Mucosa of stomach (tissue), 1 donor: ENCODE data around the gene CTPS2.

Experiments
- H3K27me3 ChIP-seq: one replicate; pipeline ENCODE4 v1.7.0; 2013; ENCODE audit warnings: mild to moderate bottlenecking, low read length; ENCODE audit not compliant: control insufficient read depth, insufficient read depth
- H3K36me3 ChIP-seq: one replicate; pipeline ENCODE4 v1.7.0; 2013; ENCODE audit warnings: low read length; ENCODE audit not compliant: control insufficient read depth, insufficient read depth
- H3K4me1 ChIP-seq: one replicate; pipeline ENCODE4 v1.7.0; 2013; ENCODE audit warnings: mild to moderate bottlenecking, low read length; ENCODE audit not compliant: control insufficient read depth, insufficient read depth
- H3K4me3 ChIP-seq: one replicate; pipeline ENCODE4 v1.7.0; 2013; ENCODE audit warnings: low read length
- H3K9ac ChIP-seq: one replicate; pipeline ENCODE4 v1.7.0; 2013; ENCODE audit warnings: mild to moderate bottlenecking, low read length, moderate library complexity
- H3K9me3 ChIP-seq: one replicate; pipeline ENCODE4 v1.7.0; 2013; ENCODE audit warnings: mild to moderate bottlenecking, low read length, moderate library complexity; ENCODE audit not compliant: control insufficient read depth
- donor health status: Pancreatic carcinoma.

The CTPS2 gene

DNA sequence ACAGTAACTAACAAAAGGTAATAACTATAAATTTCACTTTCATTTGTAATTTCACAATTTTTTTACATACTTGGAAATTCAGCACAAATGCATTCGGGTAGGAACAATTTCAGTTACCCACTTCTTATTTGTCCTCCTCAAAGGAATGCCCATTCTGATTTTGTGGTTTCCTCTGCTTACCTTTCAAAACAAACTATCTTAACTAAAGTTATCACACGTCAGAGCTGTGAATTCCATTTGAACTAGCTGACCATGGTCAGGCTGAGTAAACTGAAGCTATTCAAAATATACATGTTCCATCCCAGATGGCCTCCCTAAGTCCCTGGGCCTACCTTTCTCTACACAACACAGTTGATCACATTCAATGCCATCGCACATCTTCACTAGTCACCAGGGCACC is 4.5 kb downstream of the CTPS2 start:
- Histone ChIP-seq H3K9me3 (no peaks in the 10 kb centered on the region), H3K9ac (no peak overlapping the region), H3K4me1 (no peaks in the 10 kb centered on the region), H3K27me3 (no peaks in the 10 kb centered on the region), H3K4me3 (no peak overlapping the region), H3K36me3 (no peaks in the 10 kb centered on the region)

DNA sequence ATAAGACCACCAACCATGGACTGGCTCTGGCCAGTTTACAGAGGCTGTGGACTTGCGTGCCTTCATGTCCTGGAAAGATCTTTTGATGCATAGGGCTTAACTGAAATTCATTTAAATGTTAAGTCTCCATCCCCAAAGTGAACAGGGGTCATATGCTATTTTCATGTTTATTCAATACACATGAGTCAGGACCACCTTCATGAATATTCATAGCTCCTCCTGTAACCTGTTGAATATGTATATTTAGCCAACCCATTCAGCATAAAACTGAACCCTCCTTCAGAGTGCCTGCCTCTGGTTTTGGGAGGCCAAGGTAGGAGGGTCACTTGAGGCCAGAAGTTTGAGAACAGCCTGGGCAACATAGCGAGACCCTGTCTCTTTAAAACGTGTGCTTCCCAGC is 7.1 kb downstream of the CTPS2 start:
- no peaks in the 10 kb centered on the region for H3K4me1 ChIP-seq
- H3K4me3 ChIP-seq: no peak overlapping the region
- H3K9me3 ChIP-seq: no peaks in the 10 kb centered on the region
- H3K27me3 ChIP-seq: no peaks in the 10 kb centered on the region
- H3K9ac ChIP-seq: no peak overlapping the region
- H3K36me3 ChIP-seq: no peaks in the 10 kb centered on the region

DNA sequence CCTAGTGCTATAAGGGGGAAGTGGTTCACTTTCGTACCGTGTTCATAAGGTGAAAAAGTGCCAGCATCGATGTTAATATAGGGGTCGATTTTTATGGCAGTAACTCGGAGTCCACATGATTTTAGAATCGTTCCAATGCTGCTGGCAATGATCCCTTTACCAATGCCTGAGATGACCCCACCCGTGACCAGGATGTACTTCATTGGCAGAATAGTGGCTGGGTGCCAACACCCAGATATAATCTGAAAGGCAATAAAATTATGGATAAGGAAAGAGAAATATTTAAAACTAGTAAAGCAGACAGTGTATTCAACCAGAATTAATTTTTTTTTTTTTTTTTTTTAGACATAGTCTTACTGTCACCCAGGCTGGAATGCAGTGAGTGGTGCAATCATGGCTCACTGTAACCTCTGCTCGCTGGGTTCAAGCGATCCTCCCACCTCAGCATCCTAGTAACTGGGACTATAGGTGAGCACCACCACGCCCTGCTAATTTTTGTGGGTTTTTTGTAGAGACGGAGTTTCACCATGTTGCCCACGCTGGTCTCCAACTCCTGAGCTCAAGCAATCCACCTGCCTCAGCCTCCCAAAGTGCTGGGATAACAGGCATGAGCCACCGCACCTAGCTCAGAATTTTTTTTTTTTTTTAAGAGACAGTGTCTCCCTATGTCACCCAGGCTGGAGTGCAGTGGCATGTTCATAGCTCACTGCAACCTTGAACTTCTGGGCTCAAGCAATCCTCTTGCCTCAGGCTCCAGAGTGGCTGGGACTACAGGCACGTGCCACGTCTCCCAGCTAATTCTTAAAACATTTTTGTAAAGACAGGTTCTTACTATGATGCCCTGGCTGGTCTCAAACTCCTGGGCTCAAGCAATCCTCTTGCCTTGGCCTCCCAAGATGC is 9.5 kb downstream of the CTPS2 start:
- Histone ChIP-seq H3K4me3 (no peak overlapping the region), H3K36me3 (no peaks in the 10 kb centered on the region), H3K4me1 (no peaks in the 10 kb centered on the region), H3K9ac (no peak overlapping the region), H3K27me3 (no peaks in the 10 kb centered on the region), H3K9me3 (no peaks in the 10 kb centered on the region)

DNA sequence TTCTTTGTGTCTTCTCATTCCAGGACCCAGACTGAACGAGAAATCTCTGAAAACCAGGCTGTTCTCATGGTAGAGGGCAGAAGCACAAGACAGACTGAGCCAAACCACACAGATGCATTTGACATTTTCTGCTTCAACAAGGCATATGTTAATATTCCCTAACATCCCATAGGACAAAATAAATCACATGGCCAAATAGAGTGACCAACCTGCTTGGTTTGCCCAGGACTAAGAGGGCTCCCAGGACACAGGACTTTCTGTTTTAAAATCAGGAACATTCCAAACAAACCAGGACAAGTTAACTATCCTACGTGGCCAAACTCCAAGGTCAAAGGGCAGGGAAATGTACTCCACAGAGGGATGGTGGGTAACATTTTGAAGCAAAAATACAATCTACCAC is 11.7 kb downstream of the CTPS2 start:
- Histone ChIP-seq H3K36me3 (peaks cover 4% of the 10 kb centered on the region), H3K9me3 (no peaks in the 10 kb centered on the region), H3K4me1 (no peaks in the 10 kb centered on the region), H3K4me3 (no peak overlapping the region), H3K27me3 (no peaks in the 10 kb centered on the region), H3K9ac (no peak overlapping the region)

DNA sequence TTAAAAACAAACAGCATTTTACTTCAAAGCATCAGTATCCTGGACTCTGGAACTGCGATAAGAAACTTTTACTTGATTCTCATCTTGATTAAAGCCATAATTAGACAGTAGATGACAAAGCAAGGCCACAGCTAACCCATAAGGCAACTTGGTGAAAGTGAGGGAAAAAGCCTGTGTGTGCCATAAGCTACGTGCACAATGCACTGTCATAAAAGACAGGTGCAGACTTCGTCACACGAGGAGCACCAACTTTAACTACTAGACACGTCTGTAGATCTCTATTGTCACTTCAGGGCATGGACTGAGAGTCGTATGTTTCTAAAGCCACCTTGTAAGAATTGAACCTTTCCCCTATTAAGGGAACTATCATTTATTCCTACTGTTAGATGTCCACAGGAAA is 13.1 kb downstream of the CTPS2 start:
- Histone ChIP-seq H3K4me1 (no peaks in the 10 kb centered on the region), H3K9me3 (no peaks in the 10 kb centered on the region), H3K27me3 (no peaks in the 10 kb centered on the region), H3K36me3 (peaks cover 4% of the 10 kb centered on the region), H3K9ac (no peak overlapping the region), H3K4me3 (no peak overlapping the region)

DNA sequence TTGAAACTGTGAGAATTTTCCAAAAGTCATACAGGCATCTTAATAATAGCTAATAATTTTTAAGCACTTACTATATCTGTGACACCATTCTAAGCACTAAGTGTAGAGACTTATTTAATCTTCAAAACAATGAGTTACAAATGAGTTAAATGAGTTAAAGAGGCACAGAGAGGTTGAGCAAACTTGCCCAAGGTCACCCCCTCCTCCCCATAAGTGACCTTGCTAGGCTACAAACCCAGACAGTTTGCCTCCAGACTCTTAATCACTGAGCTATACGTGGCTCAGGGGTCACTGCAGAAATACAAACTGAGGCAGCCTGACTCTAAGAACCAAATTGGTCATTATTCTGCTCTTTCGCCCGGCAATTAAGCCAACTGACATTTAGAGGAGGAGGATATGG is 15.5 kb downstream of the CTPS2 start:
- Histone ChIP-seq H3K9ac (no peak overlapping the region), H3K4me3 (no peak overlapping the region), H3K9me3 (no peaks in the 10 kb centered on the region), H3K36me3 (peaks cover 4% of the 10 kb centered on the region), H3K4me1 (no peaks in the 10 kb centered on the region), H3K27me3 (no peaks in the 10 kb centered on the region)

DNA sequence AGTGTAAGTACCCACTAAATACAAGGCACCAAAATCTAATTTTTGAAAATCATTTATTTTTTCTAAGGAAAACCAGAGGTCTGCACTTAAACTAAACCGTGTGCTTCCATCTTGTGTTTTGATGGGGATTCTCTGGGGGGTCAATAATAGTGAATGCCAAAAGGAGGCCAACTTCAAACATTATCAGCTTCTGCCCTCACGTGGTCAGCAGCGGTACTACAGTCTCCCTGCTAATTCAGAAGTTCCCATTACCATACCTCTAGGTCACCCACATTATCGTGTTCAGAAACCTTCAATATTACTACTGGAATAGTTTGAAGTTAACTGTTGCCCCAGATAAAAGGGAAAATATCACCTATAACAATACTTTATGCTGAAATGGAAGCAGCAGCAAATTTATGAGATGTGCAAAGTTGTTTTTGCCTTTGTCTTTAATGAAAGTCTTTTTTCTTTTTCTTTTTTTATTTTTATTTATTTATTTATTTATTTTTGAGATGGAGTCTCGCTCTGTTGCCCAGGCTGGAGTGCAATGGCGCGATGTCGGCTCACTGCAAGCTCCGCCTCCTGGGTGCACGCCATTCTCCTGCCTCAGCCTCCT is 17.3 kb downstream of the CTPS2 start:
- H3K9ac ChIP-seq: no peak overlapping the region
- H3K4me3 ChIP-seq: no peak overlapping the region
- H3K9me3 ChIP-seq: no peaks in the 10 kb centered on the region
- H3K27me3 ChIP-seq: no peaks in the 10 kb centered on the region
- H3K36me3 ChIP-seq: peaks cover 4% of the 10 kb centered on the region
- H3K4me1 ChIP-seq: no peaks in the 10 kb centered on the region

DNA sequence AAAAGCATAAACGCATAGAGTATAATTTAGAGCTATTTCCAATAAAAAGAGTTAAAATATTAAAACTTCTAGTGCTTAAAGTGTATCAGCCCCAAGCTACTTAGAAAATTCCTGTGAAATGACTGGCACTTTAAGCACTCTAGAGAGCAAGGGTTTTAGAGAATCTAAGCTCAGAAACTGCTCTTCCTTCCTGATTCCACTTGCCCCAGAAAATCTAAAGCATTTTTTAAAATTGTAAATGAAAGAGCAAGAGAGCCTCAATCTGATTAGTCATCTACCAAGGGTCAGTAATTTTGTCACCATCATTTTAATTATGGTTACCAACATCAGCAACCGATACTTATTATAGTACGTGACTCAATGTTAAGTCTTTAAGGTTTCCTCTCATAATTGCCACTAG is 25.0 kb downstream of the CTPS2 start:
- H3K36me3 ChIP-seq: no peaks in the 10 kb centered on the region
- no peaks in the 10 kb centered on the region for H3K9me3 ChIP-seq
- H3K4me3 ChIP-seq: no peak overlapping the region
- no peaks in the 10 kb centered on the region for H3K4me1 ChIP-seq
- no peaks in the 10 kb centered on the region for H3K27me3 ChIP-seq
- H3K9ac ChIP-seq: no peak overlapping the region

DNA sequence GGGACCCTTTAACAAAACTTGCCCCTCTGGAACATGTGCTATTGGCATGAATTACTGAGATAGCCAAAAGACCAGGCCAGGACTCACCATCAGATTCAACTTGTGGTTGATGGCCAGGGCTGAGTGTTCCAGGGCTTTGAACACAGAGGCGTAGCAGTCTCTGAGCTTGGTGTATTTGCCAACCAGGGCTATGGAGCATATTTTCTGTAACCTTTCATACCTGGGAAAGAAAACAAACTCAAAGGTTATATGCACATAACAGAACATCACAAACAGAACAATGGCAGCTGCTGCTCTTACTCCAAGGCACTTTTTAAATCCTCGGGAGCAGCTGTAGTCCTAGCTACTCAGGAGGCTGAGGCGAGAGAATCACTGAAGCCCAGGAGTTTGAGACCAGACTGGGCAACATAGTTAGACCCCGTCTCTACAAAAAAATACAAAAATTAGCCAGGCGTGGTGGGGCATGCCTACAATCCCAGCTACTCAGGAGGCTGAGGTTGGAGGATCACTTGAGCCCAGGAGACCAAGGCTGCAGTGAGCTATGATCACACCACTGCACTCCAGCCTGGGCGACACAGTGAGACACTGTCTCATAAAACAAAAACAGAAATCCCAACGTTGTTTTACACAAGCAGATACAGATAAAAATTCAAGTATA is 29.3 kb downstream of the CTPS2 start:
- Histone ChIP-seq H3K9me3 (no peaks in the 10 kb centered on the region), H3K9ac (no peak overlapping the region), H3K36me3 (no peaks in the 10 kb centered on the region), H3K27me3 (no peaks in the 10 kb centered on the region), H3K4me3 (no peak overlapping the region), H3K4me1 (no peaks in the 10 kb centered on the region)

DNA sequence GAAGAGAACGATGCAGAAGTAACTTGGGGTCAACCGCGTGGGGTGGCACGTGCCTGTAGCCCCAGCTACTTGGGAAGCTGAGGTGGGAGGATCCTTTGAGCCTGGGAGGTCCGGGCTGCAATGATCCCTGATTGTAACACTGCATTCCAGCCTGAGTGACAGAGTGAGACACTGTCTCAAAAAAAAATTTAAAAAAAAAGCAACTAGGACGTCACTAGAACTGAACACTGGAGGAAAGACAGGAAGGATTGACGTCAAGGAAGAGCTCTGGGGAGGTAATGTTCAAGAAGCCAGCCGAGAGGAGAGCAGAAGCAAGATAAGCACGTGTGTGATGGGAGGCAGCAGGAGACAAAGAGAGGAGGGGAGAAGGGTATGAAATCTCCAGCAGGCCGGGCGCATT is 33.8 kb downstream of the CTPS2 start:
- H3K9ac ChIP-seq: no peak overlapping the region
- H3K27me3 ChIP-seq: no peaks in the 10 kb centered on the region
- no peaks in the 10 kb centered on the region for H3K4me1 ChIP-seq
- no peak overlapping the region for H3K4me3 ChIP-seq
- H3K9me3 ChIP-seq: no peaks in the 10 kb centered on the region
- H3K36me3 ChIP-seq: no peaks in the 10 kb centered on the region

DNA sequence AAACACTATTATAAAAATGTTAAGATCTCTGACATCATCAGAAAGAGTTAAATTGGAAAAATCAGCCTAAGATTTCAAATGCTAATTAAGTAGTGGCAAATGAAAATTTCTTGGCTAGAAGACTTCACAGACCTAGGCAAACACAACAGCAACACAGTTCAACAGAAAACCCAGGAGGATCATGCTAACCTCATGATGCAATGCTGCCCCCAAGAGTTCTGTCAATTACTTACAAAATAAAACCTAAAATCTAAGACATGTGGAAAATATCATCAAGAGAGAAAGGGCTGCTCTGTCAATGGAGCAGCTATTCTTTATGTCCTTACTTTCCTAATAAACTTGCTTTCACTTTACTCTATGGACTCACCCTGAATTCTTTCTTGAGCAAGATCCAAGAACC is 41.5 kb downstream of the CTPS2 start:
- Histone ChIP-seq H3K9me3 (no peaks in the 10 kb centered on the region), H3K27me3 (no peaks in the 10 kb centered on the region), H3K4me1 (no peaks in the 10 kb centered on the region), H3K36me3 (no peaks in the 10 kb centered on the region), H3K9ac (no peak overlapping the region), H3K4me3 (no peak overlapping the region)

DNA sequence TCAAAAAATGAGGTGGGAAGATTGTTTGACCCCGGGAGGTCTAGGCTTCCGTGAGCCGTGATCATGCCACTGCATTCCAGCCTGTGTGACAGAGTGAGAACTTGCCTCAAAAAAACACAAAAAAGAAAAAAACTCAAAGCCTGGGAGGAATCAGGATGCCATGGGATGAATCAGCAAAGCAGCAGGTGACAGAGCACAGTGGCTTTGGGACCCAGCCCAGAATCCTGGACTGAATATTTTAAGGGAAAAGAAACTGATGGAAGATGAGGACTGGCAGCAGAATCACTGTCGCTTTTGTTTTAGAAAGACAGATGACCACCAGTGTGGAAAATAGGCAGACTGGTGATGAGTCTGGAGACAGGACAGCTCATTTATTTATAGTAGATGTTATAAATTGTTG is 45.9 kb downstream of the CTPS2 start:
- H3K4me1 ChIP-seq: no peaks in the 10 kb centered on the region
- H3K4me3 ChIP-seq: no peak overlapping the region
- no peaks in the 10 kb centered on the region for H3K36me3 ChIP-seq
- no peaks in the 10 kb centered on the region for H3K9me3 ChIP-seq
- H3K9ac ChIP-seq: no peak overlapping the region
- H3K27me3 ChIP-seq: no peaks in the 10 kb centered on the region
